Measurements from ENCODE around the gene C1orf116. TPM values are rescaled to one million over a fixed set of nuclear protein-coding genes. Genes with fewer than 3 reads are reported as not detected.

C1orf116 gene
- total and polyA plus RNA-seq, 10 donors, result 0.02 to 1.0 (median 0.27) TPM; not detected in 1

GRCh38 chr1:207049974-207050391, 17.4 kb upstream of the C1orf116 start:
- peaks cover 29 to 87% (median 74%) of the 10 kb centered on the region in 6 donors for H3K4me1 ChIP-seq

GRCh38 chr1:207049514-207049913, 17.0 kb upstream of the C1orf116 start:
- Histone ChIP-seq H3K4me1 (peaks cover 29 to 87% (median 72%) of the 10 kb centered on the region in 6 donors), H3K4me3 (peak overlapping the region in 7 of 8 donors; percentile 86 to 99 (median 93)), H3K36me3 (peaks cover 0 to 37% (median 23%) of the 10 kb centered on the region in 6 donors), H3K27me3 (replicated peaks in 1 of 7) (no peaks in the 10 kb centered on the region), H3K27ac (peak overlapping the region; percentile 85 to 96 (median 92)), H3K9me3 (no peaks in the 10 kb centered on the region)
- intact Hi-C loops (cut with DNase I; ENCODE audit: low total_unique reads), result no loop called here
- TF ChIP-seq CTCF (IDR thresholded peaks at IDR 0.05 in 8 of 11, conservative IDR thresholded peaks at IDR 0.05 in 3 of 11), result no peak
- TF ChIP-seq POLR2A (IDR thresholded peaks at IDR 0.05), result no peak
- no peak for TF ChIP-seq POLR2AphosphoS5 (IDR thresholded peaks at IDR 0.05)
- whole genome bisulfite sequencing, 5 donors, result 56 to 72% (median 64%) methylated on average over 8 of the region's 8 CpGs
- DNase-seq, result no peak

More at GRCh38 chr1:207049974-207050391, 17.4 kb upstream of the C1orf116 start:
- peaks cover 0 to 36% (median 23%) of the 10 kb centered on the region in 6 donors for H3K36me3 ChIP-seq
- intact Hi-C loops (cut with DNase I; ENCODE audit: low total_unique reads), result no loop called here
- WGBS, 5 donors, result 0 to 1% (median 0%) methylated on average over 6 of the region's 6 CpGs
- H3K27me3 ChIP-seq (replicated peaks in 1 of 7), result no peaks in the 10 kb centered on the region
- TF ChIP-seq POLR2AphosphoS5 (IDR thresholded peaks at IDR 0.05) (no peak), CTCF (IDR thresholded peaks at IDR 0.05 in 8 of 11, conservative IDR thresholded peaks at IDR 0.05 in 3 of 11) (peak; percentile 53 to 87 (median 79))
- DNase-seq, result no peak
- no peaks in the 10 kb centered on the region for H3K9me3 ChIP-seq
- H3K4me3 ChIP-seq, result peak overlapping the region; percentile 86 to 99 (median 93)
- H3K27ac ChIP-seq, result peak overlapping the region; percentile 85 to 96 (median 92)

GRCh38 chr1:207049054-207049453, 16.5 kb upstream of the C1orf116 start:
- no peak overlapping the region for H3K4me3 ChIP-seq
- intact Hi-C loops (cut with DNase I; ENCODE audit: low total_unique reads), result no loop called here
- peak overlapping the region in 1 of 8 donors; percentile 96 for H3K27ac ChIP-seq

More at GRCh38 chr1:207049054-207049453, 16.5 kb upstream of the C1orf116 start:
- no peaks in the 10 kb centered on the region for H3K9me3 ChIP-seq
- H3K27me3 ChIP-seq (replicated peaks in 1 of 7), result no peaks in the 10 kb centered on the region
- TF ChIP-seq POLR2AphosphoS5 (IDR thresholded peaks at IDR 0.05) (no peak), CTCF (IDR thresholded peaks at IDR 0.05 in 8 of 11, conservative IDR thresholded peaks at IDR 0.05 in 3 of 11) (no peak), POLR2A (IDR thresholded peaks at IDR 0.05) (no peak)
- peaks cover 0 to 37% (median 23%) of the 10 kb centered on the region in 6 donors for H3K36me3 ChIP-seq
- no peak for DNase-seq
- peaks cover 29 to 87% (median 70%) of the 10 kb centered on the region in 6 donors for H3K4me1 ChIP-seq
- 84 to 97% (median 93%) methylated on average over 4 of the region's 4 CpGs for WGBS, 5 donors

All from spleen (tissue), 11 donors.